Hepatocyte (in vitro differentiated cells): ENCODE measurements around the gene NKX6-1.

Experiments
- CTCF ChIP-seq: fragments of 200-600 bp; sonication (generic); IDR thresholded peaks from 2 replicates; pipeline ENCODE4 v1.5.1; 2016; ENCODE audit warnings: antibody characterized with exemption, mild to moderate bottlenecking; ENCODE audit not compliant: poor library complexity
- EZH2 ChIP-seq: fragments of 200-600 bp; sonication (generic); IDR thresholded peaks from 2 replicates; pipeline ENCODE4 v1.6.1; 2016; ENCODE audit warnings: antibody characterized with exemption, mild to moderate bottlenecking, borderline replicate concordance

GRCh38 chr4:84495794-84496261 lies 3.3 kb downstream of the NKX6-1 start:
- no peak for TF ChIP-seq CTCF
- no peak for TF ChIP-seq EZH2
